B cell (primary cell): ENCODE data around the gene TFCP2.

Experiments
- EZH2 ChIP-seq: IDR thresholded peaks from 2 replicates; pipeline ENCODE4 v1.6.1; 2012; ENCODE audit warnings: borderline replicate concordance, low read depth, mild to moderate bottlenecking, moderate library complexity, low read length; ENCODE audit not compliant: insufficient read depth, poor library complexity, severe bottlenecking
- TF ChIP-seq, protein P1 (sequence below): fragments of 200-600 bp; IDR thresholded peaks from one replicate; pipeline ENCODE4 v1.8.0; 2022; ENCODE audit warnings: antibody characterized with exemption, mild to moderate bottlenecking

GRCh38 chr12:51090705-51091229 is 82.2 kb downstream of the TFCP2 start:
- TF ChIP-seq, protein P1, sequence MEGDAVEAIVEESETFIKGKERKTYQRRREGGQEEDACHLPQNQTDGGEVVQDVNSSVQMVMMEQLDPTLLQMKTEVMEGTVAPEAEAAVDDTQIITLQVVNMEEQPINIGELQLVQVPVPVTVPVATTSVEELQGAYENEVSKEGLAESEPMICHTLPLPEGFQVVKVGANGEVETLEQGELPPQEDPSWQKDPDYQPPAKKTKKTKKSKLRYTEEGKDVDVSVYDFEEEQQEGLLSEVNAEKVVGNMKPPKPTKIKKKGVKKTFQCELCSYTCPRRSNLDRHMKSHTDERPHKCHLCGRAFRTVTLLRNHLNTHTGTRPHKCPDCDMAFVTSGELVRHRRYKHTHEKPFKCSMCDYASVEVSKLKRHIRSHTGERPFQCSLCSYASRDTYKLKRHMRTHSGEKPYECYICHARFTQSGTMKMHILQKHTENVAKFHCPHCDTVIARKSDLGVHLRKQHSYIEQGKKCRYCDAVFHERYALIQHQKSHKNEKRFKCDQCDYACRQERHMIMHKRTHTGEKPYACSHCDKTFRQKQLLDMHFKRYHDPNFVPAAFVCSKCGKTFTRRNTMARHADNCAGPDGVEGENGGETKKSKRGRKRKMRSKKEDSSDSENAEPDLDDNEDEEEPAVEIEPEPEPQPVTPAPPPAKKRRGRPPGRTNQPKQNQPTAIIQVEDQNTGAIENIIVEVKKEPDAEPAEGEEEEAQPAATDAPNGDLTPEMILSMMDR, result no peak
- no peak for TF ChIP-seq EZH2
